ENCODE data around the gene SLC12A7.
"Not testable (repeated sequence)": the region's sequence is repeated elsewhere in the genome, so short reads cannot be mapped to it uniquely, and the experiment has no call there.

SLC12A7 gene

GRCh38 chr5:1109542-1110306 is 2.1 kb downstream of the SLC12A7 start:
- no peak for DNase-seq

DNA sequence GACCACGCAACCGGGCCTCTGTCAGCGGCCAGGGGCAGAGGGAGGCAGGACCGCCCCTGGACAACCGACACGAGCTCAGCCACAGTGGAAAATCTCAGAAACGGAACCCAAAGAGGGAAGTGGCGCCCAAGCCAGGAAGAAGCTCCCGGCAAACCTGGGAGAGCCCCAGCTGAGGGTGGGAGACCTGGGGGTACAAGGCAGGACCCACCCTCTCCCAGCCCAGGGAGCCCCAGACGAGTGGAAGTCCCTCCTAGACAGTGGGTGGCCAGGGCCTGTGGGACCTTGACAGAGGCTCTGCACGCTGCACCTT is 3.0 kb downstream of the SLC12A7 start:
- no peak for DNase-seq

- DNase-seq = no peak
Observed at GRCh38 chr5:1108023-1108864, 3.6 kb downstream of the SLC12A7 start.

DNA sequence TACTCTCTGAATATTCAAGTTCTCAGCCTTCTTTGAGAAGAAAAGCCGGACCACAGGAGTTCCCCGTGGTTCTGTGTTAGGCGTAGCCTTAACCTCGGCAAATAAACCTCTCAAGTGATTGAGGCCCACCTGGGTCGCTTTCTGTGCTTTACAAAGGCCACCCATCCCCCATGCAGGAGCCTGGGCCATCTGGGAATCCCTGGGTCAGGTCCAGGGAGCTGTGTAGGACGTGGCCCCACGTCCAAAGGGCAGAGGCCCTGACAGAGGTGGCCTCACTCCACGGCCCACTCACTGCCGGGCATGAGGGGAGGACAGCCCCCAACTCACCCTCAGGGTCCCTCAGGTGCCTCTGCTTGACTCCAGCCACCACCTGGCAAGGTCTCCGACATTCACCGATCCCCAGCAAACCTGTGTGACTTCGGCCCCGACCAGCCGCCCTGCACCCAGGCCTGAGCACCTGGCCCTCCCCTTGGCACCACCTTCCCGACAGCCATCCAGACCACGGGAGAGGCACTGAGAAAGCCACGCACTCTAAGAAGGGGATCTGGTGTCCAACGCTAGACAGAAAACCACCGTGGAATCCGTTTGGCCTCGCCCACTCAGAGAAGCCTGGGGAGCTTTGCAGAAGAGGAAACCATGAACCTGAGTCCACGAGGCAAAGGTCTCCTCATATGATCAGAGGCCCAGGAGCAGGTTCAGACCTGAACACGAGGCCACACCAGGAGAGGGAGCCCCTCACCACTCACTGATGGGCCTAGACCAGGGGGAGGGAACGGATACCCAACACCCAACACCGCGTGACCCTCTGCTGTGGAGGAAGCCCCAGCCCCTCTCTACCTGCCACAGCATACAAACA is 4.5 kb downstream of the SLC12A7 start:
- no peak for DNase-seq

- no peak for DNase-seq
Observed at GRCh38 chr5:1106385-1107166, 5.3 kb downstream of the SLC12A7 start.

- DNase-seq = no peak
Observed at GRCh38 chr5:1105350-1106265, 6.3 kb downstream of the SLC12A7 start.

- DNase-seq = no peak
Observed at GRCh38 chr5:1104327-1105006, 7.4 kb downstream of the SLC12A7 start.

DNA sequence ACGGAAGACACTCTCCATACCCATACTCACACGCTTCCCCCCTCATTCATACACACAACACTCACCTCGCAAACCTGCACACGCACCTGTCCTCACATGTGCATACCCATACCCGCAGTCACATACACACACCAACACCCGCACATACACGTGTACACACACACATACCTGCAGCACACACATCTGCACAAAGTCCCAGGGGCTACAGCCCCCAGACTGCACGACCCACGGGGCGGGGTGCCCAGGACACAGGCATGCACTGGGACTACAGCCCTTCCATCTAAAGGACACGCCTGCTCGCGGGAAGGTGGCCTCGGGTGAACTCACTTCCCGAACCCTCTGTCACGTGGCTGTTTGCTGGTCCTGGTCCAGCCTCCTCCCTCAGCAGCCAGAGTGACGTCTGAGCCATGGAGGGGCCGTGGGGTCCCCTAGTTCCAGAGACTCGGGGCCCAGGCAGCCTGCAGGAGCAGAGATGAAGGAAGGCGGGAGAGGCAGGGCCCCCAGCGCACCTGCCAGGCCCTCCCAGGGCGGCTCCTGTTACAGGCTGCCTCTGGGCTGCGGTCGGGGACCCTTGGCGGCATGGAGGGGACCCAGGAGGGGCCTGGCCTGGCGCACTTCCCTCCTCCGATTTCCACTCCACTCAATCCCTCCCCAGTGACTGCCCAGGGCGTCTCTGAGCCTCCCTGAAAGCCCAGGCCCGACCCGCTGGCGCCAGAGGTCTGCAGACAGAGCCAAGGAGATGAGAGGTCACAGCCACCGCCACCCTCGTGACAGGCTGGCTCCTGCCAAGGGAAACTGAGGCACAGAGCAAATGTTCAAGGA is 8.1 kb downstream of the SLC12A7 start:
- DNase-seq = no peak

GRCh38 chr5:1103093-1103492 is 8.8 kb downstream of the SLC12A7 start:
- DNase-seq = no peak

- no peak for DNase-seq
Observed at GRCh38 chr5:1101961-1102713, 9.7 kb downstream of the SLC12A7 start.

GRCh38 chr5:1100664-1101574 is 10.9 kb downstream of the SLC12A7 start:
- DNase-seq = no peak

DNA sequence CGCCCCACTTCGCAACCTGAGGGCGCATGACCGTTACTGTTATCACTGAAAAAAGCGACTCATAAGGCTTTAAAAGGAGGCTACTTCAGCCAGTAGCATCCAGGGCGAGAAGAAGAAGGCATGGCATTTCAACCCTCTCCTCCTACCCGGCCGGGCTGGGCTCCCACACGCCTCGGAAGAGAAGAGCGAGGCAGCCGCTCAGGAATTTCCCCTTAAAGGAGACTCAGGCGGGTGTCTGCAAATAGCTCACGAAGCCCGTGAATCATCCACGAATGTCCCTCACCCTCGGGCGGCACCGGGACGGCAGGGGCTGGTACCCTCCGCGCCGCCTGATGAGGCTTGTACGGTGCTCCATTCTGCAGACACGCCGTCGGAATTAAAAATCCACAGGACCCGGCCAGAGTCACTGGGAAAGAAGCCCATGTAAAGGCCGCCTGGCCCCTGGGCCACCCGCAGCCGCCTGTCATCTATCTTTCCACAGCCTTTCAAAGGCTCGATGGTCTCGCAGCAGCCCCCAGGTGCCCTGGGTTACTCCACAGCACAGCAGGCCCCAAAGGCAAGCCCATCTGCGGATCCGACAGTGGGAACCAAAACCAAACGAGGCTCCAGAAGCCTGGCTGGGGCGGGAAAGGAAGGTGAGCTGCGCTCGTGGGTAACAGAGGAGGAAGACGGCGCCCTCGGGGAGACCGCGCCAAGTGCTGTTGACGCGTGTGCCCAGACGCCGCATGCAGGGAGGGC is 11.8 kb downstream of the SLC12A7 start:
- no peak for DNase-seq

GRCh38 chr5:1098986-1099597 is 12.8 kb downstream of the SLC12A7 start:
- no peak for DNase-seq

DNA sequence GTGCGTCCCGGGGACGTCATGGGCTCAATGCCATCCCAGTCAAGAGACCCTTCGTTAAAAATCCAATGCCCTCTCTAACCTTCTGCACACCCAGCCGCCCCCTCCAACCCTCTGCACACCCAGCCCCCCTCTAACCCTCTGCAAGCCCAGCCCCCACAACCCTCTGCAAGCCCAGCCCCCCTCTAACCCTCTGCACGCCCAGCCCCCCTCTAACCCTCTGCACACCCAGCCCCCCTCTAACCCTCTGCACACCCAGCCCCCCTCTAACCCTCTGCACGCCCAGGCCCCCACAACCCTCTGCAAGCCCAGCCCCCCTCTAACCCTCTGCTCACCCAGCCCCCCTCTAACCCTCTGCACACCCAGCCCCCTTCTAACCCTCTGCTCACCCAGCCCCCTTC is 13.9 kb downstream of the SLC12A7 start:
- not testable (repeated sequence) for DNase-seq

DNA sequence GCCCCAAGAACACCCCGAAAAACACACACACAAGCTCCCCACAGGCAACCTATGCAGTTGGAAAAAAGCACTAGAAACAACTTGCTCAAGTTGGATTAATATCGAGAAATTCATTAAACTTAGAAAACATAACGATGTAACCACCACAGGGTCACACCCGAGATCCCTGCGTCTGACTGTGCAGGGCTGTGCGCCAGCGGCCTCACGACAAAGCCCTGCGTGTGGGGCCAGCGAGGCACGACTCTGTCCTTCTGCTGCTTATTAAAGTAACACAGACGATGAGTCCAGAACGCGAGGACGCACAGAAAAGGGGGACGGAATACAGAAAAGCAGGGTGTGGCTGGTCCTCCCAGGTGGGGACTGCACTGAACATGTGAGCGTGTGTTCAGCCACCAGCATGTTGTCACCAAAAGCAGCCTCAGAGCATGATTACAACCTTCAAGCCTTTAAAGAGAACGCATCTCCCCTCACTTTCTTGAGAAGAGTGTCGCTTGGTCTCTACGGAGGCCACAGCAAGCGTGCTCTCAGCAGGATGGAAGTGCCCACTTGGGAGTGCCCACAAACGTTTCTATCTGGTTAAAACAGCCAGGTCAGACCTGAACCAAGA is 14.4 kb downstream of the SLC12A7 start:
- DNase-seq = no peak

- DNase-seq = no peak
Observed at GRCh38 chr5:1096838-1097237, 15.0 kb downstream of the SLC12A7 start.

GRCh38 chr5:1095990-1096363 is 15.9 kb downstream of the SLC12A7 start:
- DNase-seq = no peak

Data from NCI-H1105 (cell line).